Measurements from ENCODE around the gene C1orf141. TPM values are rescaled to one million over a fixed set of nuclear protein-coding genes. Genes with fewer than 3 reads are reported as not detected.
"Not testable (repeated sequence)": the region's sequence is repeated elsewhere in the genome, so short reads cannot be mapped to it uniquely, and the experiment has no call there.

The C1orf141 gene
- total and polyA plus RNA-seq, 8 donors = 0.24 to 2.3 (median 0.40) TPM; not detected in 2

- intact Hi-C loops (cut with DNase I) = no loop called here
- H3K27ac ChIP-seq = no peak overlapping the region
- H3K9me3 ChIP-seq = peaks cover 0 to 7% of the 10 kb centered on the region in 2 donors
- H3K27me3 ChIP-seq = no peaks in the 10 kb centered on the region
- H3K36me3 ChIP-seq = no peaks in the 10 kb centered on the region
- no peak for ATAC-seq
- no peak overlapping the region for H3K4me3 ChIP-seq
- no peak for DNase-seq
- H3K4me1 ChIP-seq = no peaks in the 10 kb centered on the region
- TF ChIP-seq CTCF (IDR thresholded peaks at IDR 0.05) = no peak
Measured at GRCh38 chr1:67085326-67085725, 49.4 kb downstream of the C1orf141 start.

GRCh38 chr1:67084765-67085318 is 49.9 kb downstream of the C1orf141 start:
- ATAC-seq = no peak
- DNase-seq = no peak
- intact Hi-C loops (cut with DNase I) = no loop called here

DNA sequence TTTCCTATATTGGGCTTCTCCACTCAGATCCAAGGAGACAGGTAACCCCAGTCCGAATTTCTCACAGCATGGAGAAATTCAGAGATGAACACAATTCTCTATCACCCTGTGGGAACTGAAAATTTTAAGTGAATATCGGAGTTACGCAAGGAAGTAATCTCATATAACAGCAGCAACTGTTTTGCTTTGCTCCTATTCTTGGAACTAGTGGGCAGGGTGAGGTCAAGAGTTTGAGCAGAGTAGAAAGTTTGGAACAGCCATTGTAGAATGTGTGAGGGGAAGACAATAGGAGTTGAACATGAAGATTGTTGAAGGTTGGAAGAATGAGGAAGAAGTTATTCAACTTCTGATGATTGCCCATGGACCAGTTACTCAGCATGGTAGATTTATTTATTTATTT is 56.5 kb downstream of the C1orf141 start:
- Histone ChIP-seq H3K4me1 (no peaks in the 10 kb centered on the region), H3K27me3 (no peaks in the 10 kb centered on the region), H3K27ac (no peak overlapping the region), H3K4me3 (no peak overlapping the region), H3K36me3 (no peaks in the 10 kb centered on the region), H3K9me3 (no peaks in the 10 kb centered on the region)
- intact Hi-C loops (cut with DNase I) = no loop called here
- ATAC-seq (no peak), DNase-seq (no peak)
- TF ChIP-seq CTCF (IDR thresholded peaks at IDR 0.05) = no peak

More at GRCh38 chr1:67084765-67085318, 49.9 kb downstream of the C1orf141 start:
- TF ChIP-seq CTCF (IDR thresholded peaks at IDR 0.05) = no peak
- Histone ChIP-seq H3K36me3 (no peaks in the 10 kb centered on the region), H3K4me3 (no peak overlapping the region), H3K4me1 (no peaks in the 10 kb centered on the region), H3K27ac (no peak overlapping the region), H3K27me3 (no peaks in the 10 kb centered on the region), H3K9me3 (peaks cover 0 to 7% of the 10 kb centered on the region in 2 donors)

- no peak for ATAC-seq
Measured at GRCh38 chr1:67077593-67077992, 57.2 kb downstream of the C1orf141 start.

DNA sequence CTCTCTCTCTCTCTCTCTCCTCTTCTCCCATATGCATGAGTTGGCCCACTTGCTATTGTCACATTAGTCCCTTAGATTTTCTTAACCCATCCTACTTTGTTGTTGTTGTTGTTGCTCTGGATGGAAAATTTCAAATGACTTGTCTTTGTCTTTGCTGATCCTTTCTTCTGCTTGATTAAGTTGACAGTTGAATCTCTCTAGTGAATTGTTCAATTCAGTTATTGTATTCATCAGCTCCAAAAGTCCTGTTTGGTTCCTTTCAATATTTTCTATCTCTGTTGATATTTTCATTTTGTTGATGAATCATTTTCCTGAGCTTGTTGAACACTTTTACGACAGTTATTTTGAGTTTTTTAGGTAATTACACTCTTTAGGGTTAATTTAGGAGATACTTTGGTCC is 62.0 kb downstream of the C1orf141 start:
- no peaks in the 10 kb centered on the region for H3K27me3 ChIP-seq
- intact Hi-C loops (cut with DNase I) = no loop called here
- no peak for TF ChIP-seq CTCF (IDR thresholded peaks at IDR 0.05)
- ATAC-seq (no peak), DNase-seq (no peak)
- H3K9me3 ChIP-seq = peaks cover 0 to 6% of the 10 kb centered on the region in 2 donors
- H3K4me1 ChIP-seq = no peaks in the 10 kb centered on the region
- no peaks in the 10 kb centered on the region for H3K36me3 ChIP-seq
- no peak overlapping the region for H3K4me3 ChIP-seq
- no peak overlapping the region for H3K27ac ChIP-seq

More at GRCh38 chr1:67077593-67077992, 57.2 kb downstream of the C1orf141 start:
- Histone ChIP-seq H3K9me3 (no peaks in the 10 kb centered on the region), H3K36me3 (no peaks in the 10 kb centered on the region), H3K27ac (no peak overlapping the region), H3K4me1 (no peaks in the 10 kb centered on the region), H3K4me3 (no peak overlapping the region), H3K27me3 (no peaks in the 10 kb centered on the region)
- TF ChIP-seq CTCF (IDR thresholded peaks at IDR 0.05) = no peak
- intact Hi-C loops (cut with DNase I) = no loop called here
- DNase-seq = no peak

GRCh38 chr1:67067655-67068054 is 67.1 kb downstream of the C1orf141 start:
- ATAC-seq; intact Hi-C loops (cut with DNase I); H3K27me3 ChIP-seq; H3K4me3 ChIP-seq; H3K4me1 ChIP-seq; H3K36me3 ChIP-seq; DNase-seq; H3K27ac ChIP-seq: not testable (repeated sequence)
- H3K9me3 ChIP-seq = peaks cover 0 to 10% of the 10 kb centered on the region in 2 donors

Data from left lung (tissue), 10 donors.